GM18858 (cell line): Measurements from ENCODE around the gene ADAM33.

Experiments
- ATAC-seq: cut with Tn5 transposase; IDR thresholded peaks from one replicate; pipeline ENCODE4 v1.9.1; 2021; ENCODE audit not compliant: unreplicated experiment

The ADAM33 gene

GRCh38 chr20:3667434-3668037 lies 14.3 kb downstream of the ADAM33 start:
- no peak for ATAC-seq

GRCh38 chr20:3663858-3664257 lies 18.0 kb downstream of the ADAM33 start:
- no peak for ATAC-seq

GRCh38 chr20:3663031-3663701 lies 18.6 kb downstream of the ADAM33 start, which contains the start of gene GFRA4:
TSS of gene GFRA4 (minus strand) at chr20:3663399. CDS start at chr20:3663399, 0 bp downstream.
- no peak for ATAC-seq

- ATAC-seq, result no peak
Measured at GRCh38 chr20:3661814-3662665, 19.8 kb downstream of the ADAM33 start.

GRCh38 chr20:3661060-3661813 lies 20.6 kb downstream of the ADAM33 start:
- no peak for ATAC-seq

GRCh38 chr20:3660262-3661059 lies 21.3 kb downstream of the ADAM33 start:
- ATAC-seq, result no peak

- no peak for ATAC-seq
Measured at GRCh38 chr20:3659492-3660261, 22.1 kb downstream of the ADAM33 start.

GRCh38 chr20:3658716-3659491 lies 22.9 kb downstream of the ADAM33 start:
- peak; percentile 96 for ATAC-seq

- no peak for ATAC-seq
Measured at GRCh38 chr20:3658019-3658715, 23.6 kb downstream of the ADAM33 start.

- no peak for ATAC-seq
Measured at GRCh38 chr20:3655131-3655405, 26.7 kb downstream of the ADAM33 start.

- no peak for ATAC-seq
Measured at GRCh38 chr20:3654326-3655130, 27.3 kb downstream of the ADAM33 start.

- ATAC-seq, result no peak
Measured at GRCh38 chr20:3653921-3654320, 27.9 kb downstream of the ADAM33 start.

- ATAC-seq, result no peak
Measured at GRCh38 chr20:3652676-3653596, 28.9 kb downstream of the ADAM33 start.

GRCh38 chr20:3652221-3652620 lies 29.6 kb downstream of the ADAM33 start:
- ATAC-seq, result no peak

- no peak for ATAC-seq
Measured at GRCh38 chr20:3651204-3651962, 30.4 kb downstream of the ADAM33 start.

GRCh38 chr20:3648951-3649350 lies 32.9 kb downstream of the ADAM33 start:
- ATAC-seq, result no peak
